Brain microvascular endothelial cell (primary cell): ENCODE data around the gene GPR162.

Experiments used
- DNase-seq: peaks from one replicate; pipeline ENCODE4 v3.0.0-alpha.2; 2020
- H3K27ac ChIP-seq: fragments of 250-450 bp; sonication (Bioruptor Pico); 2 replicates; pipeline ENCODE4 v1.5.1; 2020; ENCODE audit warnings: mild to moderate bottlenecking, moderate library complexity
- H3K27me3 ChIP-seq: fragments of 250-450 bp; sonication (Bioruptor Pico); replicated peaks from 2 replicates; pipeline ENCODE4 v1.5.1; 2020; ENCODE audit warnings: mild to moderate bottlenecking
- H3K36me3 ChIP-seq: fragments of 250-450 bp; sonication (Bioruptor Pico); replicated peaks from 2 replicates; pipeline ENCODE4 v1.5.1; 2020; ENCODE audit warnings: mild to moderate bottlenecking
- H3K4me3 ChIP-seq: 2 replicates; pipeline ENCODE4 v1.5.1; 2011; ENCODE audit warnings: low read depth, mild to moderate bottlenecking, control low read depth, low read length, moderate library complexity
- CTCF ChIP-seq: IDR thresholded peaks from 2 replicates; pipeline ENCODE4 v1.5.1; 2011; ENCODE audit warnings: low read depth, mild to moderate bottlenecking, moderate library complexity, low read length, control low read depth, inconsistent platforms; ENCODE audit errors: missing control alignments
- in situ Hi-C: cut with HindIII; loops from 2 replicates; pipeline ENCODE4 v1.10.0; 2017; ENCODE audit warnings: low sequenced_read_pairs, low pct_ligation_motif_present

GPR162 gene

DNA sequence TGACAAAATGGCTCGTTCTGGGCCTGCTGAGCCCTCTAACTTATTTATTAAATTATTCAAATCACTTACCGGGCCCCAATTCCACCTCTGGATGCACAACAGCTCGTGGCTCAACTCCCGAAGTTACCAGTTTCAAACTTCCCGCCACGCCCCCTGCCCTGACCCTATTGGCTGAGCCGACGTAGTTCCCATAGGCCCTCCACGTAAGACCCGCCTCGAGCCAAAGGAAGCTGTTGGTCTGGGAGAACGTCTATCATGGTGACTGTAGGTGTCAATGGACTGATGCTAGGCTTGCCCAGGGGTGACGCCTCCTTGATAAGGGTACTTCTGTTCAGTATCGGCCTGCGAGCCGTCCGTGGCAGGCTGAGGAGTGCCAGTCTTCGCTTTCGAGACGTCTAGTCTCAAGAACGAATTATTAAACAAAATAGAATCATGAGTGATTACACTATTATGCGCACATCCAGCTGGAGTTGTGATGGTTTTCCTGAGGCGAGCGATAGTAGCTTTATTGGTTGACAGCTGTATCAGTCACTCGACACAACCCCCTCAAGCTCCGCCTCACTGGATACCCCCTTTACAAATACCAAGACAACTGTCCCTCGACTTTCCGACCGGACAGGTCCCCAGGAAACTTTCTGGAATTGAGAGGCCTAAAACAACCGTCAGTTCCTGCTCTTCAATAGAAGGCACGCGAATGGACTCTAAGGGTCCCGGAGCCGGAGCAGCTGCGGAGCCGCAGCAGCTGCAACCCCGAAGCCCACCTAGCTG is 29.7 kb downstream of the GPR162 start, which contains the start of gene CDCA3:
CDCA3 (minus strand) TSS at position 134 of the 768 bp plus-strand sequence. CDS start 334 bp downstream, outside the sequence.
- Histone ChIP-seq H3K36me3 (peaks cover 6% of the 10 kb centered on the region), H3K4me3 (peak within 1 kb of the TSS; percentile 94)

DNA sequence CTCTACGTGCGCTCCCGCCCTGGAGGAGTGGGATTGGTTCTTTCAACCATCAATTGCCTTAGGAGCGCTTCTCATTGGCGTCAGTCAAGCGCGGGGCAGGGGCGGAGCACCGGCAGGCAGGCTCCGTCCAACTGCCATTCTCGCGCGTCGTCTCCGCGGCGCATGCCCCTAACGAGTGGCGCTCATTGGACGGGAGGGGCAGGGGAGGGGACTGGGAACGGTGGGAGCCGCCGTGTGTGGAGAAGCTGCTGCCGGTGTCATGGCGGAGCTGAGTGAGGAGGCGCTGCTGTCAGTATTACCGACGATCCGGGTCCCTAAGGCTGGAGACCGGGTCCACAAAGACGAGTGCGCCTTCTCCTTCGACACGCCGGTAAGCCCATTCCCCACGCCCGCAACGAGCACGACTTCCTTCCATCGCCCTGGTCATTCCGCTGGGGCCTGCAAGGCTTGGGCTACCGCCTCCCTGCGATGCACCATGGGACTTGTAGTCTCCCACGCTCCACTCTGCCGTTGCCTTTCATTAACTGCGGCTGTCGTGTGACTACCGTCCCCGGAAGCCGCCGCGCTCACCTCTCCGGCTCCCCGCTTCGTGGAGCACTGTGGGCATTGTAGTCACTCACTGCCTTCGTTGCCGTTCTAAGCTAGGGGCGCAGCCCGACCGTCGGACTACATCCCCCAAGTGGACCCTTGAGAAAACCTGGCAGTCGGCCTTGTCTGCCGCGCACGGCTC is 30.5 kb downstream of the GPR162 start, which contains the start of gene USP5:
USP5 (plus strand) TSS at position 230 of the 730 bp plus-strand sequence; CDS start at position 260, 30 bp downstream.
- TF ChIP-seq CTCF: no peak

More for the DNA sequence above, 29.7 kb downstream of the GPR162 start, which contains the start of gene CDCA3:
- Histone ChIP-seq H3K27me3 (no peaks in the 10 kb centered on the region), H3K27ac (peak within 1 kb of the TSS; percentile 74)
- TF ChIP-seq CTCF: no peak
- DNase-seq: peak; percentile 98
- in situ Hi-C loops: no loop called here

DNA sequence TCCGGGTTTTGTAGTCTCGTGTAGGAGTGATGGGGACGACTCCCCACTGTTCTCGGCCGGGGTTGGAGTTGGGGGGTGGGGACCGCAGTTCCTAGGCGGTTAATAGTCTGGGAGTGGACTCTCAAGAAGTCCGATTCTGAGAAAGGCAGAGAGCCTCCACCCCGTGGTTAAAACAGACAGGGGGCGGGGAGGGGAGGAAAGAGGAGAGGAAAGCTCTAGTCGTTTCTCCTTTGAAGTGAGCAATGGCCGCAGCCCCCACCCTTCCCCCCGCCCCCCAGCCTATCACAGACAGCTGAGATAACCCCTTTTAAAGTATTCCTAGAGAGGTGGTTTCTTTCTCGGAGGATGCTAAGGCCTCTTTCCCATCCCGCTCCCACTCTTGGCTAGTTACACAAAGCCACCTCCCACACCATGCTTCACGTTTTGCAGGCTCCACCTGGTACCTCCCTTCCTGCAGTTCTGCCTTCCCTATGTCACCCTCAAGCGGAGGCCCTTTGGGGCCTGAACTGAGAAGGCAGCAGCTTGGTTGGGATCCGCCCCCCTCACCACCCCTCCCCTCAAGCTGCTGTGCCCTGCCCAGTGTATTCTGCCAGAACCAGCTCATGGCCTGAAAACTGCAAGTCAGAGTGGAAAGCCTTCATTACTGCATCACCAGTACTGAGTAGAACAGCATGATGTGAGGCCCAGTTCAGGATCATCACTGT is 31.2 kb downstream of the GPR162 start:
- in situ Hi-C loops: no loop called here
- Histone ChIP-seq H3K27ac (peak overlapping the region; percentile 51), H3K36me3 (peaks cover 17% of the 10 kb centered on the region), H3K27me3 (no peaks in the 10 kb centered on the region), H3K4me3 (peak overlapping the region; percentile 94)
- TF ChIP-seq CTCF: no peak
- peak; percentile 44 for DNase-seq

More for the DNA sequence above, 30.5 kb downstream of the GPR162 start, which contains the start of gene USP5:
- peak; percentile 100 for DNase-seq
- peak within 1 kb of the TSS; percentile 94 for H3K4me3 ChIP-seq
- peaks cover 10% of the 10 kb centered on the region for H3K36me3 ChIP-seq
- peak within 1 kb of the TSS; percentile 74 for H3K27ac ChIP-seq
- no peaks in the 10 kb centered on the region for H3K27me3 ChIP-seq
- in situ Hi-C loops: no loop called here

DNA sequence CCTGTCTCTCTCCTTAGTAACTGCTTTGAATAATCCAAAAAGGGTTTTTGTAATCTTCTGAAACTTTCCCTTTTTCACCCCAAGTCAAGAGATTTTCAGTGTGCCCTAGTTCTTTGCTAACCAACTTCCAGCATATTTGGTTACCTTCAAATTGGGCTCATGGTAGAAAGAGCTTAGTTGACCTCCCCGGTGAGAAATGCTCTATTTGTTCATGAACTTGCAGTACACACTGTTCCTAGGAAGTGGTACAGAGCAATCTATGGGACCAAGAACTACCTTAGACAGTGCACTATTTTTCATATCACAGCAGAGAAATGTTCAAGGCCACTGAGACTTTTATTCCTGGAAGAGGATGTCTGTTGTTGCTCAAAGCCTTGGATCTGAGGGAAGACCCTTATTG is 32.0 kb downstream of the GPR162 start:
- peaks cover 22% of the 10 kb centered on the region for H3K36me3 ChIP-seq
- in situ Hi-C loops: no loop called here
- DNase-seq: no peak
- H3K27me3 ChIP-seq: no peaks in the 10 kb centered on the region
- H3K4me3 ChIP-seq: no peak overlapping the region
- peak overlapping the region; percentile 51 for H3K27ac ChIP-seq
- TF ChIP-seq CTCF: no peak

- Histone ChIP-seq H3K27me3 (no peaks in the 10 kb centered on the region), H3K27ac (no peak overlapping the region), H3K4me3 (no peak overlapping the region), H3K36me3 (peaks cover 25% of the 10 kb centered on the region)
- TF ChIP-seq CTCF: no peak
- DNase-seq: no peak
- in situ Hi-C loops: no loop called here
Observed at GRCh38 chr12:6854036-6854435, 32.4 kb downstream of the GPR162 start.
